Ammon's horn (tissue), 1 donor: Measurements from ENCODE around the gene SSPN.

ENCODE experiments used
- DNase-seq: peaks from one replicate; pipeline ENCODE4 v3.0.0-alpha.2; 2016; ENCODE audit warnings: low spot score

The SSPN gene

DNA sequence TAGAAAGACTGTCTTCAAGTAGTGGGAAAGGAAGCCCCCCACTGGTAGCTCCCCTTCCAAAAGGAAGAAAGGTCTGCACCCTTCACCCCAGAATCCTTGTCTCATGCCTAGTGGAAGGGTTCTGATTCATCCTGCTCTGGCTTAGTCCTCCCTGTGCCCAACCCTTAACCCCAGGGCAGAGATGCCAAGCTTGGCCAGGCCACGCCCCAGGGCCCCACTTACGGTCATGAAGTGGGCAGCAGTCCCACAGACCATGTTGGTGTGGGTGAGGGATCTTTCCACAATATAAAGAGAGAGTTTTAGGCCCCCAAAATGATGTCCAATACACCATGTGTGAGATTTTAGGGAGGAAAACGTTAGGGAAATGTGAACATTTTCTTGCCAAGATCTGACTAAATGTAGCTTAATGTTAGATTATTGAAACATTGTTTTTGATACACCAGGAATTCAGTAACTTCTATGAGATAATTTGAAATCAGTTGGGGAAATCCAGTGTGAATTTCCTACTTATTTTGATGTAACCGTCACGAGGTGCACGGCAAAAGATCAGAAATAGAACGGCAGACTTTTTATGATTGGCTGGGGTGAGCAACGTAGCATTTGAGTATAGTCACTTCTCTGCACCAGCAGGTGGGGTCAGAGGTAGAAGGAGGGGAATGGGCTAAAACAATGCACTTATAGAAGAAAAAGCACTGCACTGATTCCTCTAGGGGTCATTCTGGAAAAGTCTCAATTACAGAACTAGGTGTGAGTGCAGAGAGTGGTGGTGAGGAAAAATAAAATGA, 8.2 kb upstream of the SSPN start:
- no peak for DNase-seq

DNA sequence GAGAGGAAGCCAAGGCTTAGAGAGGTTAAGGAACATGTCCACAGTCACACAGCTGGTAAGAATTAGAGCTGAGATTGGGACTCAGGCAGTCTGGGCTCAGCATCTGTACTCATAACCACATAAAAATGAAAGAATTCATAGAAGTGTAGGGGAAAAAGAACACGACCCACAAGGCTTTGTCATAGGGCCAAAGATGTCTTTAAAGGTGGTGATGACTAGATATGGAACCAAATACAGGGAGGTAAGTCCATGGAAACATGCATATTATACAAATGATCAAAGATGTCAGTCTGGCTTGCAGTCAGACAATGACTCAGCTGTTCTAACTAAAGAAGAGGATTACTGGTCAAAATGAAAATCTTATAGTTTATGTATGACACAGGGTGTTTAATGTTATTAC, 7.2 kb upstream of the SSPN start:
- DNase-seq = no peak

- DNase-seq = no peak
These were observed 6.7 kb upstream of the SSPN start for GRCh38 chr12:26188641-26189040.

DNA sequence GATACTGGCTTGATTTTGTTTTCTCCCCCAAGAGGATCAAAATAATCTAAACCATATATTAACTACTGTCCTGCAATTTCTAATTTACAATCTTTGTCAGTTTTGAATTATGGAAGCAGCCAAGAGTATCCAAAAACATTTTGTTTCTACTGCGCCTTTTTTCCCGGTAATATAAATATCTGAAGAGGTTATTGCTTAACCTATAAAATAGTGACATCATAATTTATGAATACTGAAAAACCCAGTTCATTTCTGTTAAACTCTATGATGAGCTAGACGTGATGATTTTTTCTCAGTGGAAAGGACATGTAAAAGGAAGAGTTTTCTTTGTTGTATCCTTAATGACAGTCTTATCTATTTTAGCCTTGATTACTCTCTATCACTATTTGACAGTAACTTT, 3.2 kb upstream of the SSPN start:
- DNase-seq = no peak

GRCh38 chr12:26193539-26193938, 1.8 kb upstream of the SSPN start:
- no peak for DNase-seq

- peak; percentile 85 for DNase-seq
These were observed 458 bp downstream of the SSPN start for GRCh38 chr12:26195641-26196420.

DNA sequence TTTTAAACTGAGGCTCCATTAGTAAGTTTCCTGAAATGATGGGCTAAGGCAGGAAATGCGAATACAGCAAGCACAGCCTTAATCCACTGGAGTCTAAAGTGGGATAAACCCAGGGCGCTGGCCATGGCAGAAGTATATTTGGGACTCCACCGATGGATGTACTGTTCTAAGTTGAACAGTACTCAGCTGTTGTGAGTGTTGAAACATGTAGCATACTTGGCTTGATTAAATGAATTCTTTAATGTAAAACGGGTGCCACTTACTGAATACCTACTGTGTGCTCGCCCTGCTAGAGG, 996 bp downstream of the SSPN start:
- peak; percentile 38 for DNase-seq

GRCh38 chr12:26197832-26198231, 2.5 kb downstream of the SSPN start:
- DNase-seq = no peak

DNA sequence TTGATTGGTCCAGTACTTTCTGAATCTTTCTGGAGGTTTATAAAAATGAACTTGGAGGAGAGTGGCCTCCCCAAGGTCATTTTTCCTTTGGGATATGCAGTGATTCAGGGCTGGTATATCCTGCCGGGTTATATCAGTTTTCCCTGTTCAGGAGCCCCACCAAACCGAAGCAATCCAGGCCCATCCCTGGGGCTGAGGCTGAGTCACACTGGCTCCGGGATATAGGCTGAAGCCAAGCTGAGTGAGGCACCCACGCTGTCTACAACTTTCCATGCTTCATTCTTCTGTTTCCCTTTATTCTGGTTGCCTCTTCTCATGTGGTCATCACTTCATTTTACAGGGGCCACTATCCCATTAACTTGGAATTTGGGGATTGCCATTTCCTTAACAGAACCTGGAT, 3.4 kb downstream of the SSPN start:
- no peak for DNase-seq

- DNase-seq = no peak
These were observed 7.9 kb downstream of the SSPN start for GRCh38 chr12:26203167-26203780.

GRCh38 chr12:26204612-26205289, 9.4 kb downstream of the SSPN start:
- DNase-seq = no peak

- no peak for DNase-seq
These were observed 9.9 kb downstream of the SSPN start for GRCh38 chr12:26205298-26205697.

- peak; percentile 78 for DNase-seq
These were observed 10.6 kb downstream of the SSPN start for GRCh38 chr12:26205941-26206340.

DNA sequence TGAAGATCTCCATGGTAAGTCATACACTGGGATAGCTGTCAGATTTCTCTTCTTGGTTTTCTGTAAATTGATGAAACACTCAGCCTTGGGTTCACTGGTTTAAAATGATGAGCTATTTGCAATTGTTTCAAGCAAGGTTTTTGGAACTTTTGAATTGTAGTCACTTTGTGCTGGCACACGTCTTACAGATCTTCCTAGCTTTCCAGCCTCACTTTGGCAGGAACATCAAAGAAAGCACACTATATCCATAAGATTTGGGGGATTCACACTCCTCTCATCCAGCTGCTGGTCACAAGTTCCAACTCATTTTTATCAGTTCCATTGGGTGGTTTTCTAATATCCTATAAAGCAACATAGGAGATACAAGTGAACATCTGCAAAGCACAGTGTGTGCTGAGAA, 16.0 kb downstream of the SSPN start:
- no peak for DNase-seq

DNA sequence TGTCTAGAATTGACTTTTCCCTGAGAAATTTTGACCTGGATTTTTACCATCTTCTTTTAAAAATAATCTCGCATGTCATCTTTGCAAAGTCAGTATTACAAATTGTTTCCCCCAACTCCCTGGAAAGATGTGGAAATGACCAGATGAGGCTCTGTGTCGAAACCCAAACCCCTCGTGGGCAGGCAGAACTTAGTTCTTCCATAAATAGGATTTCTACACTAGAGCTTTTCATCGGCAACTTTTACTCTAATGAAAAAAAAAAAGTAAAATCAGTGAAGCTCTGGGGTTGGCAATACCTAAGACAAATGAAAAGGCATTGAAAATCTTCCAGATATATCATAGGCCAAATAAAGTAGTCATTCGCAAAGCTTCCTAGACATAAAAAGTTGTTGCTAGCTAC, 17.0 kb downstream of the SSPN start:
- no peak for DNase-seq

- DNase-seq = no peak
These were observed 17.6 kb downstream of the SSPN start for GRCh38 chr12:26212988-26213387.

DNA sequence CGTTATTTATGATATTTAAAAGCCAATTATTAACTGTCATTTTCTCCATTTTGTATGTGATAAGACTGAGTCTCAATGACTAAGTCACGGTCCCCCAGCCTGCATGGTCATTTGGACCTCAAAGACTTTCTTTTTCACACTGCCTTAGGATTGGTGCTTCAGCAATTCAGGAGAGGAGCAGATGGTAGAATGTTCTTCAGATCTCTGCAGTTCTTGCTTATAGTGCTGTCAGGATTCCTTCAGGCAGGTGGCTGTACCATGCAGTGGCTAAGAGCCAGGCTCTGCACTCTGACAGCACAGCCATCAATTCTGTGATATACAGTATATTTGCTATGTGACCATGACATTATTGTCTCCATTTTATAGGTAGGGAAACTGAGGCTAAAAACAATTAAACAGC, 18.7 kb downstream of the SSPN start:
- no peak for DNase-seq

DNA sequence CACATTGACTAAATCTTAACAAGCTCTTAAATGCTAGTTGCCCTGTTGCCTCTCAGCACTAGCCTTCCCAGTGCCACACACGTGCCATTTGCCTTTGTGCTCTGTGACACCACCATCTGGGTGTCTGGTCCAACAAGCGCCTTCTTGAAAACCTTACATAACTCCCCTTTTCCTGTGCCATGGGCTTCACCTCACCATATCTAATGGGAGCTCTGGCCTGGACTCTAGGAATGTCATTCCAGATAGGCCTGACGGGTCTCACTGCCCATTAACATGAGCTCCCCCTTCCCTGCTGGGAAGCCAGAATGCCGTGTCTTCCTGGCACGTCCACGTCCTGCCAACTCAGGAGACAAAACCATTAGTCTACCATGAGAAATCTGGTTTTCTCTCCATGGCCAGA, 24.4 kb downstream of the SSPN start:
- DNase-seq = no peak

GRCh38 chr12:26224657-26225056, 29.3 kb downstream of the SSPN start:
- DNase-seq = no peak

DNA sequence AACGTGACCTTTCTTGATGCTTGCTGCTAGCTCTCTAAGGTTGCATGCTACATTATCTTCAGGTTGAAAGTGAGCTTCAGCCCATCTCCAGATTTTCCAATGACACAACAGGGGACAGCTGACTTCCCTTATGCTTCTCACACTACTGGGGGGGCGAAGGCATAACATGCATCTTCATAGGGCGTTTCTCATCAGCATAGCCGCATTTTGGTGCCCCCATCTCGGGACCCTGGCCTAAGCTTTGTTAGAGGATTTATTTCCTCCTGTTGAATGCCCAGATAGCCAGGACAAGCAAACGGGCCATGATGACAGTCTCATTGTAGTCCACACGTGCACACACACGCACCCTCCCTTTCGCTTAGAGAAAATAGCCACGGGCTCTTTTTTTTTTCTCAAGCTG, 30.7 kb downstream of the SSPN start:
- no peak for DNase-seq

GRCh38 chr12:26226629-26227360, 31.4 kb downstream of the SSPN start:
- DNase-seq = peak; percentile 61

GRCh38 chr12:26227361-26227745, 32.0 kb downstream of the SSPN start:
- DNase-seq = no peak
